CMK (cell line): Measurements from ENCODE around the gene B3GAT3.
"Not testable (repeated sequence)": the region's sequence is repeated elsewhere in the genome, so short reads cannot be mapped to it uniquely, and the experiment has no call there.

ENCODE experiments used
- DNase-seq: peaks from one replicate; pipeline ENCODE4 v3.0.0-alpha.2; 2010; ENCODE audit warnings: low read depth

B3GAT3 gene

DNA sequence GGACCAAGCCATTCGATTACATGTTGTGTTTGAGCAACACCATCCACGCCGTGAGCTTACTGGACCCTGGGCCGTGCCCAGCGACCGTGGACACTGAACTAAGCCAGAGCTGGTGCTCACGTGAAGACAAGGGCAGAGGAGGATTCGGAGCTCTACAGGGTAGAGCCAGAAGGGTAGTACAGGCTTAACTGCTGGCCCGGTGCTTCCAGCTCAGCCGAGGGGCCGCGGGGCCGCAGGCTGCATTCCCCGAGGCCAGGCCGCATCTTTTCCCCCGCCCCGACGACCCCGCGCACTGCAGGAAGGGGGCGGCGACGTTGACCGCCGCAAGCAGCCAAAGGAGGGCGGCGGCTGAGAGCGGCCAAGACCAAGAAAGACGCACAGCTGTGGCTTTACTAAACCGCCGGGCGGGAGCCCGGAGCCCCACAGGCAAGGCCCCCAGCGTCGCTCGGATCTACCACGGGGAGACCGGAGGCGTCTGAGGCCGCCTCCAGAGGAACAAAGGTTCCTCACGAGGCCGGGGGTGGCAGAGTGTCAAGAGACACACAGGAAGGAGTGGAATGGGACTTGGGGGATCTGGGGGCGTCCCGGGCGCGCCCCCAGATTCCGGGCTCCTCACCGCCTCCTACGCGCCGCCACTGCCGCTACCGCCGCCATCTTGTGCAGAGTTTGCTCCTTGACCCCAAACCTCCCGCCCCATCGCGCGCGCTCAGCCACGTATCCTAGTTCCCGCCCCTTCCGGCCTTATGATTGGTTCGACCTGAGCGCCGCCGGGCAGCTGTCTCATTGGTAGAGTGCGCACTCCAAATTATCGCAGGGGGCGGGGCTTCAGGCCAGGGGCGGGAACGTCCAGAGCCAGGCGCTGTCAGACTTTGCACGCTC lies 24.4 kb upstream of the B3GAT3 start, which contains the start of gene GANAB:
GANAB (minus strand) TSS at position 668 of the 879 bp plus-strand sequence; CDS start at position 654, 14 bp downstream.
- DNase-seq = peak; percentile 94

DNA sequence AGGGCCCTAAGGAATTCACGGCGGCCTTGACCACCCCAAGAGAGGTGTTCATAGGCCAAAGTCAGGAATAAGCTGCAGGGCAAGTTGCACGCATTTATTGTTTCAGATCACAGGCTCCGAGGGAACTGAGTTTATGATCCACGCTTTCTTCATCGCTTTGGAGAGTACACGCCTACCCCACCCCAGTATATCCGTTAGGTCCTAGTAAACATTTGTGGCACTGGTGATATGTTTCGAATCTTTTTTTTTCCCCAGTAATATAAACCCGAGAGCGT lies 23.8 kb upstream of the B3GAT3 start:
- no peak for DNase-seq

DNA sequence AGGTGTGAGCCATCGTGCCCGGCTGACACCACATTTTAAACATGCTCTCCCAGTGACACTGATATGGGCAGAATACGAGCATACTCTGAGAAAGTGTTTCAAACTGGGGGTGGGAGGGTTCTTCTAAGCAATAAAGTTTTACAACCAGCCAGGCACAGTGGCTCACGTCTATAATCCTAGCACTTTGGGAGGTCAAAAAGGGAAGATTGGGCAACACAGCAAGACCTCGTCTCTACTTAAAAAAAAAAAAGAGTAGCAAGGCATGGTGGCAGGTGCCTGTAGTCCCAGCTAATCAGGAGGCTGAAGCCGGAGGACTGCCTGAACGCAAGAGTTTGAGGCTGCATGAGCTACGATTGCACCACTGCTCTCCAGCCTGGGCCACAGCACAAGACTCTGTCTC lies 22.4 kb upstream of the B3GAT3 start:
- DNase-seq = no peak

DNA sequence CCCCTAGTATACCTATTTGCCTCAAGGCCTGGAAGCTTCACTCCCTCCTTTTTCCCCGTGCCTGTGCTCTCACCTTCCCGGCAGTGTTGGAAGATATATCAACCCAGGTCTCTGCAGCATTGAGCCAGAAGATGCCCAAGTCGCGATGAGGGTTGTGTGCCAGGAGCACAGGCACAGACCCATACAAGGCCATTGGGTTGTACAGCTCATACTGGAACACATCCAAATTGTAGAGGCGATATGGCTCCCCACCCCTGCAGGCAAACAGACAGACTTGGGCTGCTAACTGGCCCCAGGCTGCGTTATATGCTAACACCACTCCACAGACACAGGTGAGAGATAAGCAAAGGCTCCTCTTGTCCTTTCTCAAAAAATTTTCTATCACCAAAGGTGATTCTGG lies 10.7 kb upstream of the B3GAT3 start:
- DNase-seq = no peak

DNA sequence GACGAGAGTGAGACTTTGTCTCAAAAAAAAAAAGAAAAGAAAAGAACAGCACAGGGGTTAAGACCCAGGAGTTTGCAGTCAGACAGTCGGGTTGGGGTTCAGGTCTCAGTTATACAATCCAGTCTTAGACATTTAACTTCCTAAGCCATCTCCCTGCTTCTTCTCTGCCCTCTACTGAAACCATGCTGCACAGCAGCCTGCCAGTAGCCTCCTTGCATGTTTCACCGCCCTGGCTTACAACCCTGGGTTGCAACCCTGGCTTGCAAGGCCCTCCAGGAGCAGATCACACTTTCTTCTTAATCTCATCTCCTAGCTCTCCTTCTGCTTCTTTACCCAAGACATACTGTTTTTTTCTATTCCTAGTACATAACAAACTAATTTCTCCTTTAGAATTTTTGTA lies 5.9 kb upstream of the B3GAT3 start:
- no peak for DNase-seq

DNA sequence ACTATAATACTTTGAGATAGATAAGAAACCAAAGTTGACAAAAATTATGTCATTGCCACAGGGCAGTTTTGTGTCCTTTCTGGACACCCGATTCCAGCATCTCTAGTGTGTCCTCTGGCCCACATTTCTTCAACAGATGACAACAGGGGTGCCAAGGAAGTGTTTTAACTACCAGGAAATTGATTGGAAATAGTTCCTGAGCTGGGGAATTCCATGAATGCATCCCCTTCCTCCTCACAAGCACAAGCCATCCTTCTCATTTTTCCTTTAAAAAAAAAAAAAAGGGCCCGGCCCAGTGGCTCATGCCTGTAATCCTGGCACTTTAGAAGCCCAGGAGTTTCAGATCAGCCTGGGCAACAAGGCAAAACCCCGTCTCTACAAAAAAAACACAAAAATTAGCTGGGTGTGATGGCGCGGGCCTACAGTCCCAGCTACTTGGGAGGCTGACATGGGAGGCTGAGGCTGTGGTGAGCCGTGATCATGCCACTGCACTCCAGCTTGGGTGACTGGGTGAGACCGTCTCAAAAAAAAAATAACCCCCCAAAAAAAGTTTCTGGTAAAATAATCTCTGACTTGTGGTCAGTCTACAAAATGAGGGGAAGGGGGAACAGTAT lies 797 bp upstream of the B3GAT3 start:
- no peak for DNase-seq

DNA sequence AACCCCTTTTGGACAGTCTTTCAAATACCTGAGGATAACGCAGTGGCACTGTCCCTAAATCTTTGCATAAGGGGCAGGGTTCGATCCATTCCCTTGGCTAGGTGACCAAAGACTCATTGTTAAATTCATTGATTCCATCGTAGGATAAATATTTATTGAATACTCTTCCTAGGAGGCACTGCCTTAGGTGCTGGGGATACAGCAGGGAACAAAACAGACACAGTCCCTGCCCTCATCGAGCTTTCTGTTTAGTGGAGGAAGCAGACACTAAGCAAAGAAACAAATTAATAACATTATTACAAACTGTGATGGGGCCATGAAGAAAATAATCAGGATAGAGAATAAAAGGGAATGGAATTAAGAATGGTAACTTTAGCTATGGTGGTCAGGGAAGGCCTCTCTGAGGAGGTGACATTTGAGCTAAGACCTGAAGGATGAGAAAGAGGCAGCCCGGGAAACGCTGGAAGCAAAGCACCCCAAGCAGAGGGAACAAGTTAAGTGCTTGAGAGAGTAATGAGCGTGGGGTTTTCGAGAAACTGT lies 689 bp downstream of the B3GAT3 start:
- no peak for DNase-seq

DNA sequence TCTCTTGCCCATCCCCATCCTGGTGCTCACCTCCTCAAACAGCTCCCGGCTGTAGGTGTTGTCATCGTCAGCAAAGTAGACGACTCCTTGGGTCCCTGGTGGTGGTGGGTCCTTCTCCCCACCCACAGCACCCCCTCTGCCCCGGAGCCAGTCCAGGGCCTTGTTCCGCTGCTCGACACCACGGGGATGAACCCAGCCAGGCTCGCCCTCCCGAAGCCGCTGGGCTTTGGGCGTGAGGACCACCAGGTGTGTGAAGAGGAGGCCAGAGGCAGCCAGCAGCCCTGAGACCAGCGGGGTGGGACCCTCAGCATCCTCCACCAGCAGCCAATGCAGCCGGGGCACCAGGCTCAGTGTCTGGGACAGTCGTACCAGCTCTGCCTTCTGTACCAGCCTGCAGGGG lies 4.8 kb downstream of the B3GAT3 start:
- not testable (repeated sequence) for DNase-seq

DNA sequence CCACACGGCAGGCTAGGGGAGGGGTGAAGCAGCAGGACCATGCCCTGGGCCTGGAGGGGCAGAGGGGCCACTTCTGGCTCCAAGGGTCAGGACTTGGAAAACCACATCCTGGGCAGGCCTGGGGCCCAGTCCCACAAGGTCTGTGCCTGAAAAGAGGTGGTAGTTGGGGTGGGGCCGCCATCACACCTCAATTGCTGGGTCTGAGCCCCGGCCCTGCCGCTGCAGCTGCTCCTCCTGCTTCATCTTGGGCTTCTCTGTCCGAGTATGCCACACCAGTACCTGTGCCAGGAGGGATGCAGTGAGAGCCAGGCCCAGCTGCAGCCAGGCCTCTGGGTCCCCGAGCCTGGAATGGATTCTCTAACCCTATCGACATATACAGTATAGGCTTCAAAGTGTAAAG lies 6.3 kb downstream of the B3GAT3 start:
- DNase-seq = no peak

DNA sequence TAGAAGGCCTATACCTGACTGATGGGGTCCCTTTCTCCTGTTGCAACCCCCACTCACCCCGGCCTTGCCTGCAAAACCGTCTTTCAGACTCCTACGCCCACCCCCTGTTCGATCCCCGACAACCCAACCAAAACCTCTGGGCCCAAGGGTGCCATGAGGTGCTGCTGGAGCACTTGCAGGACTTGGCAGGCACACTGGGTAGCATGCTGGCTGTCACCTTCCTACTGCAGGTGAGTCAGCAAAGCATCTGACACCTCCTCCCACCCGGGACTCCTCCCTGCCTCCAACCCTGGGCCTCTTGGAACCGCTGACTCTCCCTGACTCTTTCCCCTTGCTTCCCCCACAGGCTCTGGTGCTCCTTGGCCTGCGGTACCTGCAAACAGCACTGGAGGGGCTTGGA lies 7.5 kb downstream of the B3GAT3 start:
- DNase-seq = no peak

DNA sequence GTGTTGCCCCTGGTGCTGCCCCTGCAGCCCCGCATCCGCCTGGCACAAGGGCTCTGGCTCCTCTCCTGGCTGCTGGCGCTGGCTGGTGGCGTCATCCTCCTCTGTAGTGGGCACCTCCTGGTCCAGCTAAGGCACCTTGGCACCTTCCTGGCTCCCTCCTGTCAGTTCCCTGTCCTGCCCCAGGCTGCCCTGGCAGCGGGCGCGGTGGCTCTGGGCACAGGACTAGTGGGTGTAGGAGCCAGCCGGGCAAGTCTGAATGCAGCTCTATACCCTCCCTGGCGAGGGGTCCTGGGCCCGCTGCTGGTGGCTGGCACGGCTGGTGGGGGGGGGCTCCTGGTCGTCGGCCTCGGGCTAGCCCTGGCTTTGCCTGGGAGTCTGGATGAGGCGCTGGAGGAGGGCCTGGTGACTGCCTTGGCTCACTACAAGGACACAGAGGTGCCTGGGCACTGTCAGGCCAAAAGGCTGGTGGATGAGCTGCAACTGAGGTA lies 8.5 kb downstream of the B3GAT3 start:
- DNase-seq = no peak

DNA sequence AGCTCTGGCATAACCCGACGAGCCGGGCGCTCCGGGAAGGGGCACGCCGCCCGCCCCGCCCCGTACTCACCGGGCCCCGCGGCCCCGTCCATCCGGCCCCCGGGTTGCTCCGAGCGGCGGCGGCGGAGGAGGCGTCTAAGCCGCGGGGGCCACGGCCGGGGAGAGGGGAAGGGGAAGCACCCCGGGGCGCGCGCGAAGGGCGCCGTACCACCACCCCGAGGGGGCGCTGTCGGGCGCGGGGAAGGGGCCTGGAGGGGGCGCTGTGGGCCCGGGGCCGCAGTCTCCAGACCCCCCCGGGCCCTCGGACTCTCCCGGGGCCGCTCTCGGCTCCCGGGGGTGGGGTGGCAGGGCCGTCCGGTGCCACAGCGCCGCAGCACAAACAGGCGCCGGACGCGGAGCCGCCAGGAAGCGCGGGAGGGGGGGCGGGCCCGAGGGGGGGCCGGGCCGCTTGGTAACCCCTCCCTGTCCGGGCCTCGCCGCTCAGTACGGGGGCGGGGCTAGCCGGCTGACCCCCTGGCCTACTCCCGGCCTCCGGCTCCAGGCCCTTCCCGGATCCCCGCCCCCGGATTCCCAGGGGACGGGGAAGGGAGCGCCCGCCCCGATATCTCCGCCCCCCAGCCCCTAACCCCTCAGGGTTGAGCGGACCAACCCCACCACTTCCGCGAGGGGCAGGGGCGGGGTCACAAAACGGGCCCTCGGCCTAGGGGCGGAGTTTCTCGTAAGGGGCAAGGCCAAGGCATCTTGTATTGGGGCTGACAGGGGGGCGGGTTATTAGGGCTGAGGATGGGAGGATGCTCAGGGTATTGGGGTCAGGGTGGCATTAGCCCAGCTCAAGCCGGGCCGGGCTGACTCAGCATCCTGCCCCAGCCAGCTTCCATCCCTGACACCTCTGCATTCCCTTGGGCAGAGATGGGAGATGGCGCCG lies 9.2 kb downstream of the B3GAT3 start, which contains the start of the genes EML3 and ROM1:
EML3 (minus strand) TSS at position 410 of the 925 bp plus-strand sequence; CDS start at position 92, 318 bp downstream.
ROM1 (plus strand) TSS at position 892 of the 925 bp plus-strand sequence; CDS start at position 917, 25 bp downstream.
- peak; percentile 79 for DNase-seq

DNA sequence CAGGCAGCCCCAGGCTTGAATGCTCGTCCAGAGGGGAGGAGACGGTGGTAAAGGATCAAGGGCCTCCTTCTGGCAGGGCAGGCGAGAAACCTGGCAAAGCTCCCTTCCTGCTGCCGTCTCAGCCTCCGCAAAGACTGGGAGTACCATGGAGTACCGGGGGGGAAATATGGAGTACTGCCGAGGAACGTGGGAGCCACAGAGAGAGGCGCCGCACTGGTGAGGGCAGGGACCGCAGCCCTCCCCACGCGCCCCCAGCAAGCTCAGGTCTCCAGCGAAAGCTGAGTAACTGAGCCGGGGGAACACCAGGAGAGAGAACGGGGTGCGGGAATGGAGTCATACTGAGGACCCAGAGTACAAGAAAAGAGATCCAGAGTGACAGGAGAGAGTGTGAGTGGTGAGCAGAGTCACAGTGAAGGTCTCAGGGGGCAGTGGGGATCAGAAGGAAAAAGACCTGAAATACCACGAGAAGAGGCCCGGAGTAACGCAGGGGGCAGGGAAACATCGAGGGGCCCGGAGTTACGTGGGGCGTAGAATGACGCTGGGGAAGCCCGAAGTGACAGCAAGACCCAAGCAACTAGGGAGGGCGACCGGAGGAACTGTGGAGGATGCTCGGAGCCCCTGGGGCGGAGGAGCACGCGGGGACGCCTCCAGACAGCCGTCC lies 10.0 kb downstream of the B3GAT3 start:
- DNase-seq = no peak

DNA sequence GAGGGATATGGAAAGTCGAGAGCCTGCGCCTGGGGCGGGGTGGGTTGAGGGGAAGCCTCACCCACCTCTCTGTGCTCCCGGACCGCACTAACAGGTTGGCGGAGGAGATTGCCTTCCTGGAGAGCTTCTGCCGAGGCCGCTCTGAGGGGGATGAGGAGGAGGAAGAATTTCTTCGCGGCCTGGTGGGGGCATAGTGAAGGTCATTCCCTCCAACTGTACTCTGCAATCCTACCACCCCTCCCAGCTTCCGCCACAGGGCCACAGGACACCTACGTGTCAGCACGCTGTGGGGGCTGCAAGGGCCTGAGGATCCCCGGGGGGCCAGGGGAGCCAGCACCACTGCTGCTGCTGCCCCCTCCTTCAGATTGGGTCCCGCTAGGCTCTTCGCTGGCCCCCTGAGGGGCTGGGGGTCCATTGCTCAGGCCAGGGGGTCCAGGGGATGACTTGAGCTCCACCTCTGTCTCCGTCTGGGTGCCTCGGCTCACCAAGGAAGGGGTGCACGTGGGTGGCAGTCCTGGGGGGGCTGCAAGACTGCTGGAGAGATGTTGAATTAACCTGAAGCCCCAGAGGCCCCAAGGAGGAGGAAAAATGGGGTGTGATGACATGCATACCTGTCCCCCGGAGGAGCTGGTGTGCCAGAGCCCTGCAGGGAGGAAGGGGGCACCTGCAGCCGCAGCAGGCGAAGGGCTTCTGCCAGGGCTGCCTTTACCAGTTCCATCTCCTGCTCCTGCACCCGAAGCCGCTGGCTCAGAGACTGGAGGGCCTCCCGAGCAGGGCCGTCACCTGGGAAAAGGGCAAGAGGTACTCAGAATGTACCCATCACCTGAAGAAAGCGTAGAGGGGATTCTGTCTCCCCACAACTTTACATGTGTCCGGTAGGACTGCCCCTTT lies 10.7 kb downstream of the B3GAT3 start:
- DNase-seq = no peak

DNA sequence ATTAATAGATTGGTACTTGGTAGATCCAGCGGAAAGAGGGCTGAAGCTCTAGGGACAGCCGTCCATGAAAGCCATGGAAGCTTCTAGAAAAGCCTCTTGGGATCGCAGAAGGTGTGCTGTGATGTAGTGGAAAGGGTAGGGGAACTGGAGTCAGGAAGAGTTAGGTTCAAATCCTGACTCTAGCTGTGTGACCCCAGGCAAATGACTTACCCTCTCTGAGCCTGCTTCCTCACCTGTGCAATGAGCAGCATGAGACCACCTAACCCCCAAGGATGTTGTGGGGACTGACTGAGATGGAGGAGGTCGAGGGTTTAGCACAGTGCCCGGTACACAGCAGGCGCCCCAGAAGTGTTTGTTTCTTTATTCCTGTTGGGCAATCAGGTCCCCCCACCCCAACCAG lies 11.4 kb downstream of the B3GAT3 start:
- no peak for DNase-seq

DNA sequence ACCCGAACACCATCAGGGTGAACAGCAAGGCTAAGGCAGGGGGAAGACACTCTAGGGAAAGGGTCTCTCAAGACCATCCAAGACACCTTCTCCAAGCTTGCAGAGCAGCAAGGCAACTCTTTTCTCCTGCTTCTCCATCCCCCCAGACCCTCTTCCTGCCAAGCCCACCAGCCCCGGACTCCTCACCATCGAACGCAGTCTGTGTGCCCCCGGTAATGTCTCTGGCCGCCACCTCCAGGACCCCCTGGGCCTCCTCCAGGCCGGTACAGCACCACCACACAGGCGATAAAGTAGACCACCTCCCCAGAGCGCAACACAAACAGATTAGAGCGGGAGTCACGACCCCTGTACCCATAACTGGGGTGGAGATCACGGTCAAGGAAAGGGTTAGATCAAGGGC lies 13.0 kb downstream of the B3GAT3 start:
- DNase-seq = no peak

DNA sequence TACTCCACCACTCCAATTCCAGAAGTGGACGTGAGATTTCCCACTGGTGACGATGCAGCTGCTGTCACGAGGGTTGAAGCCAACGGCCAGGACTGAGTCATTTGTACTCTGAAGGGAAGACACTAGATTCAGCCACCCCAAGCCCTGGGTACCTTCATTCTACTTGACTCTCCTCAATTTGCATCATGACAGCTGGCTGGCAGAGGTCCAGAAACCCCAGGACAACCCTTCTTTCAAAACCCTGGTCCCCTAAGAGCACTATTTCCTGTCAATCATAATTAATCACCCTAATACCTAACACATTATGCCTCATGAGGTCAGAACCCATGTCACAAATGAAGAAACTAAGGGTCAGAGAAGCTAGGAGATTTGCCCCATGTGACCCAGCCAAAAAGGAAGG lies 14.1 kb downstream of the B3GAT3 start:
- no peak for DNase-seq

DNA sequence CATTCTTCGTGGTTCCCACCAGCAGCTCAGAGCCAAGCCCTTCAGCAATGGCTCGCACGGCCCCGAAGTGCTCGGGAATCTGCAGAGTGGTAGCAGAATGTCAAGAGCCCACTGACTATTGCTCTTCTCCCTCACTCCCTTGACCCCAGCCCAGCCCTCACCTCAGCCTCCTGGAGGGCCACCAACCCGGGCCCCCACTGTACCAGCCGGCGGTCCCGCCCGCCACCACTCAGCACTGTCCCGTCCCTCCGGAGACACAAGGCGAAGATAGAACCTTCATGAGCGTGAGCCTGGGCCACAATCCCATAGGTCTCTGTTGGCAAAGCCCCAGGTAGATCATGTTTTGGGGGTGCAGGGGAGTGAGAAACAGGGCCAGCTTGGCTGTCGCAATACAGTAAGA lies 15.9 kb downstream of the B3GAT3 start:
- DNase-seq = no peak

DNA sequence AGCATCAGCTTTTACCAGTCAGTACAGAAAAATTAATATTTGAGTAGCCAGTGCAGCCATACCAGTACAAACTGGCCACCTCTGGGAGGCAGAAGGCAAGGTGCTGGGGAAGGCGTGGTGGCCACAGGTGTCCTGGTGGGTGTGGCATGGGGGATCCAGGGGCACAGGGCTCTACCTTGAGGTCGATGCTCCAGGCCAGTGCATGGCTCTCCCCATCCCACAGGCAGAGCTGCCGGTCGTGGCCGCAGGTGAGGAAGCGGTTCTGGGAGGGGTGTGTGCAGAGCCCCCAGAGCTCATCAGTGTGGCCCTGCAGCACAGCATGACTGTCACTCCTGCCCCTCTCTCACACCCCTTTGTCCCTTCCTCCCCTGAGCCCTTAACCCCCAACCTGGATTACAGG lies 16.3 kb downstream of the B3GAT3 start:
- no peak for DNase-seq

DNA sequence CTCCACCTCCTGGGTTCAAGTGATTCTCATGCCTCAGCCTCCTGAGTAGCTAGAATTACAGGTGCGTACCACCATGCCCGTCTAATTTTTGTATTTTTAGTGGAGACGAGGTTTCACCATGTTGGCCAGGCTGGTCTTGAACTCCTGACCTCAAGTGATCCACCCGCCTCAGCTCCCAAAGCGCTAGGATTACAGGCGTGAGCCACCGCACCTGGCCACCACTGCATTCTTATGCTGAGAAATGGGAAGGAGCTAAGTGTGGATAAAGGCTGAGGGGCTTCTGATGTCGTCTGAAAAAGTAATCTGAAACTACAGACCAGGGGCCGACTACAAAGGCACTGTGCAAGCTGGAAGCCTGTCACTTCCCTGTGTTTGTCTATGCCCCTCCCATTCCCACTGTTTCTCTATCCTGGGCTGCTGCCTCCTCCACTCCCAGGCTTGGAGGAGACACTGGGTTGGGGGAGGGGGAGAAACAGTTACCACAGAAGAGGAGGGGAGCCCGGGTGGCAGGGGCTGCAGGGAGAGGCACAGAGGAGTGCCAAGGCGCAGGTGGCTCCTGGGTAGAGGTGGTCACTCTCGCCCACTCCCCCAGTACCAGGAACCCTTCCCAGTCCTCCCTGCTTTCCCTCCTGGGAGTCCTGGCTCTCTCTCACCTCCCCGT lies 17.2 kb downstream of the B3GAT3 start:
- DNase-seq = no peak
